Fibroblast of lung (primary cell): Measurements from ENCODE around the gene LAMB3. TPM values are rescaled to one million over a fixed set of nuclear protein-coding genes. Genes with fewer than 3 reads are reported as not detected.

Source experiments
- DNase-seq, 2 donors: peaks; one replicate each; pipeline versions ENCODE4 v3.0.0 to v3.0.0-alpha.2; 2010; ENCODE audit warnings: low read depth in 2 of 2
- H2AFZ ChIP-seq: 2 replicates; pipeline ENCODE4 v1.5.1; 2012; ENCODE audit warnings: low read length, control low read depth, inconsistent platforms
- H3K27ac ChIP-seq: 2 replicates; pipeline ENCODE4 v1.5.1; 2011; ENCODE audit warnings: low read length, control low read depth; ENCODE audit not compliant: insufficient read depth
- H3K27me3 ChIP-seq: 2 replicates; pipeline ENCODE4 v1.5.1; 2011; ENCODE audit warnings: mild to moderate bottlenecking, low read length; ENCODE audit not compliant: control insufficient read depth, insufficient read depth
- H3K36me3 ChIP-seq: 2 replicates; pipeline ENCODE4 v1.5.1; 2011; ENCODE audit warnings: low read length; ENCODE audit not compliant: control insufficient read depth, insufficient read depth
- H3K4me1 ChIP-seq: 2 replicates; pipeline ENCODE4 v1.5.1; 2011; ENCODE audit warnings: low read length; ENCODE audit not compliant: control insufficient read depth, insufficient read depth; ENCODE audit errors: extremely low read depth
- H3K4me2 ChIP-seq: 2 replicates; pipeline ENCODE4 v1.5.1; 2011; ENCODE audit warnings: low read length, control low read depth; ENCODE audit not compliant: insufficient read depth; ENCODE audit errors: extremely low read depth
- H3K4me3 ChIP-seq, 4 experiments: fragments of 200-600 bp in 1 of 4; sonication (generic) in 1 of 4; replicated peaks in 1 of 4; 2 replicates each; pipeline ENCODE4 v1.5.1; 2011 to 2016; ENCODE audit warnings: low read length in 4 of 4, low read depth in 3 of 4, mild to moderate bottlenecking in 3 of 4, control low read depth in 2 of 4, inconsistent platforms in 1 of 4, mixed read lengths in 1 of 4; ENCODE audit not compliant: insufficient read depth in 1 of 4; ENCODE audit errors: control extremely low read depth in 1 of 4
- H3K79me2 ChIP-seq: 2 replicates; pipeline ENCODE4 v1.5.1; 2012; ENCODE audit warnings: mild to moderate bottlenecking, low read length, inconsistent platforms; ENCODE audit not compliant: control insufficient read depth, insufficient read depth
- H3K9ac ChIP-seq: 2 replicates; pipeline ENCODE4 v1.5.1; 2011; ENCODE audit warnings: mild to moderate bottlenecking, low read length, control low read depth; ENCODE audit not compliant: insufficient read depth
- H3K9me3 ChIP-seq: 2 replicates; pipeline ENCODE4 v1.5.1; 2012; ENCODE audit warnings: low read depth, low read length; ENCODE audit not compliant: control insufficient read depth, insufficient read depth
- H4K20me1 ChIP-seq: 2 replicates; pipeline ENCODE4 v1.5.1; 2011; ENCODE audit warnings: low read length; ENCODE audit not compliant: control insufficient read depth, insufficient read depth; ENCODE audit errors: extremely low read depth
- EZH2 ChIP-seq: IDR thresholded peaks from 2 replicates; pipeline ENCODE4 v1.5.1; 2012; ENCODE audit warnings: low read length, control low read depth, mild to moderate bottlenecking; ENCODE audit errors: missing control alignments
- polyA plus RNA-seq, 2 donors: library from polyadenylated mRNA; depleted of rRNA in 1 of 2; stranded (reverse) in 1 of 2; unstranded in 1 of 2; fragments of >200 nt; gene quantifications; 2 replicates each; pipeline ENCODE4 v1.2.1, GENCODE V29; 2011 to 2012; ENCODE audit warnings: missing spikeins in 1 of 2
- total RNA-seq: library from RNA; depleted of rRNA; stranded (reverse); fragments of >200 nt; gene quantifications from 2 replicates; pipeline ENCODE4 v1.2.1, GENCODE V29; 2014
- TF ChIP-seq, protein P1 (sequence below), 2 donors: IDR thresholded peaks in 1 of 2; conservative IDR thresholded peaks in 1 of 2; 1 replicate in 1 of 2; 2 replicates in 1 of 2; pipeline ENCODE4 v1.5.1; 2011 to 2012; ENCODE audit warnings: low read length in 2 of 2, control low read depth in 1 of 2, inconsistent platforms in 1 of 2, low read depth in 1 of 2, mild to moderate bottlenecking in 1 of 2

LAMB3 gene
- total and polyA plus RNA-seq, 2 donors (not counting 1 experiment from before 2014, with no cell fraction given) = 4.1 to 23.3 TPM

DNA sequence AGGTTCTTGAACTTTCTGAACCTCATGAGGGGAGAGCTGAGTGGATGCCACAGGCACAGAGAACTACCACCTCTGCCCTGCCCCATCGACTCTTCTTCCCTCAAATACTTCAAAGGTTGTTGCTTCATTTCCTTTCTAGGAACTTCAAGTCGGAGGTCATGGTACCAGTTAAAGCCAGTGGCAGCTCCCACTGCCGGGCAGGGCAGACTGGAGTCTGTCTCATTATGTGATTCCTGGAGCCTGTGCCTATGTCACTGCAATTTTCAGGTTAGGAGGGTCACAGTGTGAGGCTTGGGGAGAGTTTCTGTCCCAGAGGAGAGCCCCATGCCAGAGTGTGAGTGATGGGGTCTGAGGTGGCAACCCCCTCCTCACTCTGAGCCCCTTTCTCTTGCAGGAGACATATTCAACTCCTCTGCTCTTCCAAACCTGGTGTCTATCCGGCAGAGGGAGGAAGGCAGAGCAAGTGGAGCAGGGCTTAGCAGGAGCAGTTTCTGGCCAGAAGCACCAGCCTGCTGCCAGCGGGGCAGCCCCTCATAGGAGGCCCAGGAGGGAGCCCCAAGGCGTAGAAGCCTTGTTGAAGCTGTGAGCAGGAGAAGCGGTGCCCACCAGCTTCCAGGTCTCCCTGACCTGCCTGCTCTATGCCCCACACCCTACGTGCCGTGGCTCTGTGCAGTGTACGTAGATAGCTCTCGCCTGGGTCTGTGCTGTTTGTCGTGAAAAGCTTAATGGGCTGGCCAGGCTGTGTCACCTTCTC lies 39.4 kb downstream of the LAMB3 start:
- no peak for DNase-seq
- no peak overlapping the region for H3K4me2 ChIP-seq
- H3K79me2 ChIP-seq = no peaks in the 10 kb centered on the region
- H3K36me3 ChIP-seq = no peaks in the 10 kb centered on the region
- no peak overlapping the region for H3K9ac ChIP-seq
- no peak overlapping the region for H3K4me3 ChIP-seq
- no peaks in the 10 kb centered on the region for H4K20me1 ChIP-seq
- TF ChIP-seq EZH2 = no peak
- TF ChIP-seq, protein P1, sequence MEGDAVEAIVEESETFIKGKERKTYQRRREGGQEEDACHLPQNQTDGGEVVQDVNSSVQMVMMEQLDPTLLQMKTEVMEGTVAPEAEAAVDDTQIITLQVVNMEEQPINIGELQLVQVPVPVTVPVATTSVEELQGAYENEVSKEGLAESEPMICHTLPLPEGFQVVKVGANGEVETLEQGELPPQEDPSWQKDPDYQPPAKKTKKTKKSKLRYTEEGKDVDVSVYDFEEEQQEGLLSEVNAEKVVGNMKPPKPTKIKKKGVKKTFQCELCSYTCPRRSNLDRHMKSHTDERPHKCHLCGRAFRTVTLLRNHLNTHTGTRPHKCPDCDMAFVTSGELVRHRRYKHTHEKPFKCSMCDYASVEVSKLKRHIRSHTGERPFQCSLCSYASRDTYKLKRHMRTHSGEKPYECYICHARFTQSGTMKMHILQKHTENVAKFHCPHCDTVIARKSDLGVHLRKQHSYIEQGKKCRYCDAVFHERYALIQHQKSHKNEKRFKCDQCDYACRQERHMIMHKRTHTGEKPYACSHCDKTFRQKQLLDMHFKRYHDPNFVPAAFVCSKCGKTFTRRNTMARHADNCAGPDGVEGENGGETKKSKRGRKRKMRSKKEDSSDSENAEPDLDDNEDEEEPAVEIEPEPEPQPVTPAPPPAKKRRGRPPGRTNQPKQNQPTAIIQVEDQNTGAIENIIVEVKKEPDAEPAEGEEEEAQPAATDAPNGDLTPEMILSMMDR (conservative IDR thresholded peaks at IDR 0.05 in 1 of 2, IDR thresholded peaks at IDR 0.05 in 1 of 2; ENCODE audit: low read depth in 1 of 2, low read length in 2 of 2) = no peak
- H3K27me3 ChIP-seq = no peaks in the 10 kb centered on the region
- no peak overlapping the region for H3K27ac ChIP-seq
- H3K4me1 ChIP-seq = no peaks in the 10 kb centered on the region
- H2AFZ ChIP-seq = no peak overlapping the region
- no peaks in the 10 kb centered on the region for H3K9me3 ChIP-seq

DNA sequence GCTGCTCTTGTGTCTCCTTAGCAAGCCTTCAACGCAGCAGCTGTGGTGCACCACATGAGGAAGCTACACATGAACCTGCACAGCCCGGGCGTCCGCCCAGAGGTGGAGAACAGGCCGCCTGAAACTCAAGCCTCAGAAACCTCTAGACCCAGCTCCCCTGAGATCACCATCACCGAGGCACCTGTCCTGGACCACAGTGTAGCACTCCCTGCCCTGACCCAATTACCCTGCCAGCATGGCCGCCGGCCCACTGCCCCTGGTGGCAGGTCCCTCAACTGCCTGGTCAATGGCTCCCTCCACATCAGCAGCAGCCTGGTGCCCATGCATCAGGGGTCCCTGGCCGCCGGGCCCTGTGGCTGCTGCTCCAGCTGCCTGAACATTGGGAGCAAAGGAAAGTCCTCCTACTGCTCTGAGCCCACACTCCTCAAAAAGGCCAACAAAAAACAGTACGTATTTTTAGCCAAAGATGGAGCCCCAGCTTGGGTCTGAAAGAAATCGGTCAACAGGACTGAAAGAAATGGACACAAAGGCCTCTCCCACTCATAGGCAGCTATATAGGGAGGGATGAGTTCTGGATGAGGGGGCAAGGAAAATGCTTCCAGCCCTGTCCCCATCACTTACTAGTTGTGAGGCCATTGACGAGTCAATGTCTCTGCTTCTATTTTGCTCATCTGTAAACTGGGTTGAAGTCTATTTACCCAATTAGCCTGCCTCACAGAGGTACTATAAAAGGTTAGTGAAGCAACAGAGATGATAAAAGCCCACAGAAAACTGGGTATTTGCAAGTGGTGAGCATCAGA lies 40.3 kb downstream of the LAMB3 start:
- DNase-seq = no peak
- H3K27ac ChIP-seq = no peak overlapping the region

DNA sequence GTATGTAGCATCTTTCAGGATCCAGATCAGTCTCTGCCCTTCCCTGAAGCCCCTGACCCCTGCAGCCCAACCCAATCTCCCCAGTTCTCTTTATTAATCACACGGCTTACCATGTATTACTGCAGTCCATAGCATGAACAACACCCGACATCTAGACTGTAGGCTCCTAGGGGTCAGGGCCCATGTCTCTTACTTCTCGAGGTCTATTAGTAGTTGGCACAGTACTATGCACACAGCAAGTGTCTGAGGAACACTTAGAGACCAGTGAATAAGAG lies 41.7 kb downstream of the LAMB3 start:
- H3K9ac ChIP-seq = no peak overlapping the region
- no peak overlapping the region for H3K27ac ChIP-seq
- no peak overlapping the region for H3K4me2 ChIP-seq
- no peaks in the 10 kb centered on the region for H3K36me3 ChIP-seq
- no peak overlapping the region for H3K4me3 ChIP-seq
- H3K4me1 ChIP-seq = no peaks in the 10 kb centered on the region
- H4K20me1 ChIP-seq = no peaks in the 10 kb centered on the region
- H3K79me2 ChIP-seq = no peaks in the 10 kb centered on the region
- no peak overlapping the region for H2AFZ ChIP-seq
- DNase-seq = no peak
- H3K9me3 ChIP-seq = no peaks in the 10 kb centered on the region
- no peak for TF ChIP-seq EZH2
- TF ChIP-seq, protein P1 (conservative IDR thresholded peaks at IDR 0.05 in 1 of 2, IDR thresholded peaks at IDR 0.05 in 1 of 2; ENCODE audit: low read depth in 1 of 2, low read length in 2 of 2) = no peak
- H3K27me3 ChIP-seq = no peaks in the 10 kb centered on the region

More for the DNA sequence above, 40.3 kb downstream of the LAMB3 start:
- Histone ChIP-seq H4K20me1 (no peaks in the 10 kb centered on the region), H3K4me1 (no peaks in the 10 kb centered on the region), H3K27me3 (no peaks in the 10 kb centered on the region), H3K4me2 (no peak overlapping the region), H2AFZ (no peak overlapping the region), H3K9ac (no peak overlapping the region), H3K79me2 (no peaks in the 10 kb centered on the region), H3K4me3 (no peak overlapping the region), H3K36me3 (no peaks in the 10 kb centered on the region), H3K9me3 (no peaks in the 10 kb centered on the region)
- TF ChIP-seq EZH2 = no peak
- TF ChIP-seq, protein P1 (conservative IDR thresholded peaks at IDR 0.05 in 1 of 2, IDR thresholded peaks at IDR 0.05 in 1 of 2; ENCODE audit: low read depth in 1 of 2, low read length in 2 of 2) = no peak
